ENCODE results near the gene PSMG3.

The PSMG3 gene

DNA sequence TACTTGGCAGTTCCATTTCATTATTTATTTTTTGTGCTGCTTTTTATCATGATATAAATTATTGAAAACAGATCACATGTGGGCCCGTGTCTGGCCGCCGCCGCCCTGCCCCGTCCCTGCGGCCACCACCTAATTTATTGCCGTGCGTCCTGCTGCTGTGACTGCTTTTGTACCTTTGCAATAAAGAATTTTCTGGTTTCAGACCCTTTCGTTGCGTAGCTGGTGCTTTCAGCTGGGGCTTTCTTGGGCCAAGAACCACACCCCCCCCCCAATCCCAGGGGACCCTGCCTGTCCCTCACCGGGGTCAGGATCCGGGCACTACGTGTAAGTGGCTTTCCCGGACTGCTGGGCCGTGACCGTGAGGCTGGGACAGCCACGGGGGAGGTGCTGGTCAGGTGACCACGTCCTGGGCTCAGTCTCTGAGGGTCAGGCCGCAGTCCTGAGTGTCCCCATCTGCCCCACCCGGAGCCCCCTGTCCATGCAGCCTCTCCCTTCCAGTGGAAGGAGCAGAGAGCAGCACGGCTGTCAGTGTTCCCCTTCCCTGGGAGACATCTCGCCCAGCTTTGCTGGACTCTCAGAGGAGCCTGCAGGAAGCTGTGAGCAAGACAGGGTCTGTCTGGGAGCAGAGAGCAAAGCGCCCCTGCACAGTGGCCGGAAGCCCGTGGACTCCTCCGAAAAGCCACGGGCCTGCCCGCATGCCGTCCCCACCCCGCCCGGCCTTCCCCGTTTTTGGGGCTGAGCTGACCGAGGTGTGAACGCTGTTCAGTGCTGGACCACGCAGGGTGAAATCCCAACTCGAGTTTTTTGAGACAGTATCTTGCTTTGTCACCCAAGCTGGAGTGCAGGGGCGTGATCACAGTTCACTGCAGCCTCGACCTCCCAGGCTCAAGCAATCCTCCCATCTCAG is 26.7 kb downstream of the PSMG3 start:
- TF ChIP-seq, protein P1, sequence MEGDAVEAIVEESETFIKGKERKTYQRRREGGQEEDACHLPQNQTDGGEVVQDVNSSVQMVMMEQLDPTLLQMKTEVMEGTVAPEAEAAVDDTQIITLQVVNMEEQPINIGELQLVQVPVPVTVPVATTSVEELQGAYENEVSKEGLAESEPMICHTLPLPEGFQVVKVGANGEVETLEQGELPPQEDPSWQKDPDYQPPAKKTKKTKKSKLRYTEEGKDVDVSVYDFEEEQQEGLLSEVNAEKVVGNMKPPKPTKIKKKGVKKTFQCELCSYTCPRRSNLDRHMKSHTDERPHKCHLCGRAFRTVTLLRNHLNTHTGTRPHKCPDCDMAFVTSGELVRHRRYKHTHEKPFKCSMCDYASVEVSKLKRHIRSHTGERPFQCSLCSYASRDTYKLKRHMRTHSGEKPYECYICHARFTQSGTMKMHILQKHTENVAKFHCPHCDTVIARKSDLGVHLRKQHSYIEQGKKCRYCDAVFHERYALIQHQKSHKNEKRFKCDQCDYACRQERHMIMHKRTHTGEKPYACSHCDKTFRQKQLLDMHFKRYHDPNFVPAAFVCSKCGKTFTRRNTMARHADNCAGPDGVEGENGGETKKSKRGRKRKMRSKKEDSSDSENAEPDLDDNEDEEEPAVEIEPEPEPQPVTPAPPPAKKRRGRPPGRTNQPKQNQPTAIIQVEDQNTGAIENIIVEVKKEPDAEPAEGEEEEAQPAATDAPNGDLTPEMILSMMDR (IDR thresholded peaks at IDR 0.05; ENCODE audit: extremely low read depth, missing control alignments): no peak
- DNase-seq (ENCODE audit: low spot score): no peak

DNA sequence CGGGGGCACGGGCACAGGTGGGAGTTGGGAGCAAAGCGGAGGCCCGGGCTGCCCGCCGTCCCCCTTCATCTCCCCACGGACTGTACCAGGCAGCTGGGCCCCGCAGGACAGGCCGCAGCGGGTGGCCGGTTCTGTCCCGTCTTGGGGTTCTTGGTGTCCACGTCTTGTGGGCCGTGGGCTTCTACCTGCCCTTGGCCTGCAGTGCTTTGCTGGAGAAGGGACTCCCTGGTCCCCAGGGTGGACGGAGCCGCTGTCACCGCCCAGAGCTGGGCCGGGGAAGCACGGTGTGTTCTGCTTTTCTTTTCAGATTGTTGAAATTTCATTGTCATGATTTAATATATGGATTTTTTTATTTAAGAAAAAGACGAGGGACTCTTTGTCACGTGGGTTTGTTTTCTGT is 27.5 kb downstream of the PSMG3 start:
- TF ChIP-seq, protein P1 (IDR thresholded peaks at IDR 0.05; ENCODE audit: extremely low read depth, missing control alignments): no peak
- DNase-seq (ENCODE audit: low spot score): no peak

DNA sequence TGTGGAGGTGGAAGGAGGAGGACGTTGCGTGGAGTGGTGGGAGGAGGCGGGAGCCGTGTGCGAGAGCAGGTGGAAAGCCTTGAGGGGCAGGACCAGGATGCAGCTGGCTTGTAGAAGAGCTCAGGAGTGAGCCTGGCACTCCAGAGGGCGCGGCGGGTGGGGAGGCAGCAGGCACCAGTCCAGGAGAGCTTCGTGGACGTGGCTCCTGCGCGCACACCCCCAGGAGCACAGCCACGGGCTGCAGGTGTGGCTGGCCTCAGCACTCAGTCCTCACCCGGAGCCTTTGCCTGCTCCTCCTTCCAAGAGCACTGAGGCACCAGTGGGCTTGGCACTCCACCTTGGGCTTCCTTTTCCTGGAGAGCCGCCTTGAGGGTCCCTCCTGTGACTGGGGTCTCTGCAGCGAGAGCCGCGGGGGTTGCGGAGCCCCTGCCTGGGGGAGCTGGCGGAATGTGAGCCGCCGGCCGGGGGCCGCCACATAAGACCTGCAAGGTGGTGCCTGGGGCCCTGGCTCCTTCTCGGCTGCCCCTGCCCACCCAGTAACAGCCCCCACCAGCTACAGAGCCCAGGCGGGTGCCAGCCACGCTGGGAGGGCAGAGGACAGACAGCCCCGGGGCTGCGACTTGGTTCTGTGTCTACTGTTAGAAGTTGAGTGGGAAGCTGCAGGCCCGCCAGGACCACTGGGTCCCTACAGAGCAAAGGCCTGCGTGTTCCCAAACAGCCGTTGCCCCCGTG is 28.2 kb downstream of the PSMG3 start:
- no peak for DNase-seq (ENCODE audit: low spot score)
- TF ChIP-seq, protein P1 (IDR thresholded peaks at IDR 0.05; ENCODE audit: extremely low read depth, missing control alignments): no peak

DNA sequence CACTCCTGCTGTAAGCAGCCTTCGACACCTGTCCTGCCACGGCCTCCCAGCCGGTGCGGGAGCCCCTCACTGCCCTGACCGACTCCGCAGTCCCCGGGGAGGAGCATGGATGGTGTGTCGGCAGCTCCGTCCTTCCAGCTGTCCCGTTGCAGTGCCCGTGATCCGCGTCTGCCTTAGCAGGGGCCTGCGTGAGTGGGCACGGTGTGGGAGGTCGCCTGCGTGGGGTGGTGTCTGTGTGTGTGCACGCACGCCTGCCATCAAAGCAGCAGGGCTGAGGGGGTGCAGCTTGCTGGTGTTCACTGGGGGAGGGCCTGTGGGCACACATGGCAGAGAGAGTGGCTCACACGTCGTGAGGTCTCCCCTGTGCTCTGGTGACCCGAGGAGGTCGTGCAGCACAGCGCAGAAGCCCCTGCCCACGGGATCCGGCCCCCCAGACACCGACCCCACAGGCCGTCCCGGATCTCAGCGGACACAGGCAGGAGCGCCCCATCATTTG is 29.0 kb downstream of the PSMG3 start:
- TF ChIP-seq, protein P1 (IDR thresholded peaks at IDR 0.05; ENCODE audit: extremely low read depth, missing control alignments): no peak
- DNase-seq (ENCODE audit: low spot score): no peak

DNA sequence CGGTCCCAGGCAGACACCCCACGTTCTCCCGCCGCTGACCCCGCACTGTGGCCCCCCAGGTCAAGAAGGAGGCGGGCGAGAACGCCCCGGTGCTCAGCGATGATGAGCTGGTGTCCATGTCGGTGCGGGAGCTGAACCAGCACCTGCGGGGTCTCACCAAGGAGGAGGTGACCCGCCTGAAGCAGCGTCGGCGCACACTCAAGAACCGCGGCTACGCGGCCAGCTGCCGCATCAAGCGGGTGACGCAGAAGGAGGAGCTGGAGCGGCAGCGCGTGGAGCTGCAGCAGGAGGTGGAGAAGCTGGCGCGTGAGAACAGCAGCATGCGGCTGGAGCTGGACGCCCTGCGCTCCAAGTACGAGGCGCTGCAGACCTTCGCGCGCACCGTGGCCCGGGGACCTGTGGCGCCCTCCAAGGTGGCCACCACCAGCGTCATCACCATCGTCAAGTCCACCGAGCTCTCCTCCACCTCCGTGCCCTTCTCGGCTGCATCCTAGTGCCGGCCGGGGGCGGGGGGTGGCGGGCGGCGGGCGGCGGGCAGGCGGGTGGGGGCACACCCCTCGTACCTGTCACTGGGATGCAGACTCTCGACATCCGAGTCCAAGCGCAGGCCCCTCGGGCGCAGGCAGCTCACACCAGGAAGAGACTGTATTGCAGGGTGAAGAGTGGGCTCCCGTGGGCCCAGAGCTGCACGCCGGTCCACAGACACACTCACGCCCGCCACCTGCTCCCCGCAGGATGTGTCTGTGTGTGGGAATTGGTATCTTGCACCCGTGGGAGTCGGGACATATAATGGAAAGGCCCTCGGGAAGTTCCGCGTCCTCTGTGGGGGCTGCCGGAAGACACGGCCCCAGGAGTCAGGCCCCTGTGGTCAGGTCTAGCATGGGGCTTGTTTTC is 29.7 kb downstream of the PSMG3 start:
- TF ChIP-seq, protein P1 (IDR thresholded peaks at IDR 0.05; ENCODE audit: extremely low read depth, missing control alignments): no peak
- DNase-seq (ENCODE audit: low spot score): no peak

DNA sequence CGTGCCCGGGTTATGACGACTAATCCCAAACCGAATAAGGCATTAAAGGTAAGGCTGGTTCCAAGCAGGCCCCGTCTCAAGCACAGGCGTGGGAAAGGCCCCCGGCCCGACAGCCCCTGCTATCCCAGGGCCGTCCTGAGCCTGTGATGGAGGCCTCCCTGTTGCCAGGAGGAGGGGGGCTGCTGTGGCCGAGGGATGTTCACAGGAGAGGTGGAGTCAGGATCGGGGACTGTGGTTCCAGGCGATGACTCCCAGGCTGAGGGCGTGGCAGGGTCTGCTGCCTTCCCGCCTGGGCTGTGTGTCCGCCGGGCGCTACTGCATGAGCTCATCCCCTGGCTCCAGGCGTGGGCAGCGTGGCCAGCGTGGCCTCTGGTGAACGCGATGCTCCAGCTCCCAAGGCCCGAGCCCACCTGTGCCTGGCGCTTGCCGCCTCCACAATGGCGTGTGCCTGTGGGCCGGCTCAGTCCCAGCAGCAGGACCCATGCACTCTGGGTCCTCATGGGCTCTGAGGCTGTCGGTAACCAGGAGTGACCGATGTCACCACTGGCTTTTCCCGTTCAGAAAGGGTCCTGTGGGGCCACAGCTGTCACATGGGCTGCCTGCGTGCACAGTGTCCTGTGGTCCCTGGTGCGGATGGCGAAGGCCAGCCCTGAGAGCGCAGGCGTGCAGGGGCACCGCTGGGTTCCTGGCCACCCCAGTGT is 30.5 kb downstream of the PSMG3 start:
- no peak for DNase-seq (ENCODE audit: low spot score)
- TF ChIP-seq, protein P1 (IDR thresholded peaks at IDR 0.05; ENCODE audit: extremely low read depth, missing control alignments): no peak

All from GM20000 (cell line).